ENCODE results near the gene PODNL1. TPM values are rescaled to one million over a fixed set of nuclear protein-coding genes. Genes with fewer than 3 reads are reported as not detected.

Gene PODNL1
- polyA plus RNA-seq, 3 donors: 1.2 to 1.4 (median 1.3) TPM

DNA sequence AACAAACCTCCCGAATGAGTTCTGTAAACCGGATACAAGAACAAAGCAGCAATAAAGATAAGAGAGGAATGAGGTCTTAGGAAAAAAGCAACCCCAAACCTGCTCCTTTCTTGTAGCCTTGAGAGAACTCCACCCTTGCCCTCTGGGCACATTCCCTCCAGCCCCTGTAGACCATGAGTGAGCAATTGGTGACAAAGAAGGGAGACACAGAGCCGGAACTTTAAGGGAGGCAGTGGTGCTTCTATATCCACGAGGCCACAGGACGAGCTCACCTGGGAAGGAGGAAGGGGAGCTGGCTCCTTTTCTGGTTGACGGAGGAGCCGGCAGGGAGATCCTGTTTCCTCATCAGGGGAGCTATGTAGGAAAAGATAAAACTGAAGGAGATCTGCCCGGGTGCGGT is 45.3 kb downstream of the PODNL1 start:
- Histone ChIP-seq H4K20me1 (ENCODE audit: insufficient read depth, low read length) (no peaks in the 10 kb centered on the region), H3K4me2 (replicated peaks; ENCODE audit: extremely low read depth, low read length, poor library complexity, severe bottlenecking) (no peak overlapping the region), H3K36me3 (replicated peaks in 1 of 2; ENCODE audit: control insufficient read depth in 1 of 2, insufficient read depth in 2 of 2, low read length in 2 of 2) (no peaks in the 10 kb centered on the region), H3K9me3 (replicated peaks in 1 of 2; ENCODE audit: control insufficient read depth in 1 of 2, insufficient read depth in 1 of 2, low read length in 2 of 2) (no peaks in the 10 kb centered on the region), H3K27ac (ENCODE audit: low read depth in 1 of 2, low read length in 2 of 2) (no peak overlapping the region), H3K79me2 (ENCODE audit: insufficient read depth, low read length) (no peaks in the 10 kb centered on the region), H3K4me1 (ENCODE audit: control insufficient read depth in 1 of 2, insufficient read depth in 2 of 2, low read length in 2 of 2) (no peaks in the 10 kb centered on the region), H3K9ac (ENCODE audit: insufficient read depth, low read length, poor library complexity, severe bottlenecking) (no peak overlapping the region), H3K27me3 (ENCODE audit: control insufficient read depth in 2 of 2, insufficient read depth in 2 of 2, low read length in 2 of 2) (no peaks in the 10 kb centered on the region), H2AFZ (ENCODE audit: insufficient read depth, low read depth, low read length, poor library complexity, severe bottlenecking) (peak overlapping the region; percentile 21), H3K4me3 (replicated peaks in 1 of 3; ENCODE audit: low read depth in 2 of 3, low read length in 3 of 3) (no peak overlapping the region)
- TF ChIP-seq, protein P1, sequence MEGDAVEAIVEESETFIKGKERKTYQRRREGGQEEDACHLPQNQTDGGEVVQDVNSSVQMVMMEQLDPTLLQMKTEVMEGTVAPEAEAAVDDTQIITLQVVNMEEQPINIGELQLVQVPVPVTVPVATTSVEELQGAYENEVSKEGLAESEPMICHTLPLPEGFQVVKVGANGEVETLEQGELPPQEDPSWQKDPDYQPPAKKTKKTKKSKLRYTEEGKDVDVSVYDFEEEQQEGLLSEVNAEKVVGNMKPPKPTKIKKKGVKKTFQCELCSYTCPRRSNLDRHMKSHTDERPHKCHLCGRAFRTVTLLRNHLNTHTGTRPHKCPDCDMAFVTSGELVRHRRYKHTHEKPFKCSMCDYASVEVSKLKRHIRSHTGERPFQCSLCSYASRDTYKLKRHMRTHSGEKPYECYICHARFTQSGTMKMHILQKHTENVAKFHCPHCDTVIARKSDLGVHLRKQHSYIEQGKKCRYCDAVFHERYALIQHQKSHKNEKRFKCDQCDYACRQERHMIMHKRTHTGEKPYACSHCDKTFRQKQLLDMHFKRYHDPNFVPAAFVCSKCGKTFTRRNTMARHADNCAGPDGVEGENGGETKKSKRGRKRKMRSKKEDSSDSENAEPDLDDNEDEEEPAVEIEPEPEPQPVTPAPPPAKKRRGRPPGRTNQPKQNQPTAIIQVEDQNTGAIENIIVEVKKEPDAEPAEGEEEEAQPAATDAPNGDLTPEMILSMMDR (IDR thresholded peaks at IDR 0.05): no peak
- Mint-ChIP-seq H3K9me3 (no peaks in the 10 kb centered on the region), H3K4me3 (no peak overlapping the region), H3K4me1 (no peaks in the 10 kb centered on the region), H3K36me3 (peaks cover 0 to 3% of the 10 kb centered on the region in 2 donors), H3K27ac (peak overlapping the region in 1 of 7 donors; percentile 43), H3K27me3 (ENCODE audit: low read depth in 3 of 3) (peaks cover 0 to 3% (median 0%) of the 10 kb centered on the region in 3 donors)
- 70% methylated on average over 7 of the region's 9 CpGs for WGBS (ENCODE audit: insufficient coverage)
- no peak for DNase-seq
- intact Hi-C loops (cut with micrococcal nuclease): no loop called here

DNA sequence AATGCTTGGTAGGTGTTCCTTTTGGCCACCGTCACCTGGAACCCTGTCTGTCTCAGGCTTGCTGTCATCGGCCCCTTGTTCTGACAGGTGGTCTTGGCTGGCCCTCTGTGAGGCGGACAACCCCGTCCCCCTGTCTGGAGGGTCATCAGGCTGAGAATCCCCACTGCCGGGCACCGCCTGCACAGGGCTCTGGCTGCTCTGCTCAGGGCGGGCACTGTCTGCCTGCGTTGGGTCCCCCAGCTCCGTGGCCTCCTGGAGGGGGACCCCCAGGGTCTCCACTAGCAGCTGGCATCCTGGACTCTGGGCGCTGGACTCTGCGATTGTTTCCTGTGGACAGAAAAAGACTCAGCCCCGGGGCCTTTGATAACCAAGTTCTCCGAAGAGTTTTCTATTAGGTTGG is 48.1 kb downstream of the PODNL1 start:
- no peaks in the 10 kb centered on the region for H4K20me1 ChIP-seq (ENCODE audit: insufficient read depth, low read length)
- H3K9me3 ChIP-seq (replicated peaks in 1 of 2; ENCODE audit: control insufficient read depth in 1 of 2, insufficient read depth in 1 of 2, low read length in 2 of 2): no peaks in the 10 kb centered on the region
- no peaks in the 10 kb centered on the region for H3K9me3 Mint-ChIP-seq
- H3K9ac ChIP-seq (ENCODE audit: insufficient read depth, low read length, poor library complexity, severe bottlenecking): no peak overlapping the region
- peaks cover 5 to 12% (median 10%) of the 10 kb centered on the region in 3 donors for H3K27me3 Mint-ChIP-seq (ENCODE audit: low read depth in 3 of 3)
- no peak overlapping the region for H3K4me2 ChIP-seq (replicated peaks; ENCODE audit: extremely low read depth, low read length, poor library complexity, severe bottlenecking)
- no peaks in the 10 kb centered on the region for H3K79me2 ChIP-seq (ENCODE audit: insufficient read depth, low read length)
- no peak for DNase-seq
- H3K4me3 Mint-ChIP-seq: no peak overlapping the region
- intact Hi-C loops (cut with micrococcal nuclease): no loop called here
- H3K27ac ChIP-seq (ENCODE audit: low read depth in 1 of 2, low read length in 2 of 2): no peak overlapping the region
- peaks cover 0 to 3% of the 10 kb centered on the region in 2 donors for H3K36me3 Mint-ChIP-seq
- H3K4me1 Mint-ChIP-seq: no peaks in the 10 kb centered on the region
- no peaks in the 10 kb centered on the region for H3K36me3 ChIP-seq (replicated peaks in 1 of 2; ENCODE audit: control insufficient read depth in 1 of 2, insufficient read depth in 2 of 2, low read length in 2 of 2)
- H2AFZ ChIP-seq (ENCODE audit: insufficient read depth, low read depth, low read length, poor library complexity, severe bottlenecking): no peak overlapping the region
- no peaks in the 10 kb centered on the region for H3K4me1 ChIP-seq (ENCODE audit: control insufficient read depth in 1 of 2, insufficient read depth in 2 of 2, low read length in 2 of 2)
- H3K27ac Mint-ChIP-seq: no peak overlapping the region
- peaks cover 0 to 10% of the 10 kb centered on the region in 2 donors for H3K27me3 ChIP-seq (ENCODE audit: control insufficient read depth in 2 of 2, insufficient read depth in 2 of 2, low read length in 2 of 2)
- H3K4me3 ChIP-seq (replicated peaks in 1 of 3; ENCODE audit: low read depth in 2 of 3, low read length in 3 of 3): no peak overlapping the region
- TF ChIP-seq, protein P1 (IDR thresholded peaks at IDR 0.05): no peak
- WGBS (ENCODE audit: insufficient coverage): 96% methylated on average over 13 of the region's 13 CpGs
